ENCODE results near the gene CIB4.

GRCh38 chr2:26616706-26617587, 24.2 kb downstream of the CIB4 start:
- TF ChIP-seq POLR2AphosphoS5 (IDR thresholded peaks at IDR 0.05; ENCODE audit: insufficient read depth in 1 of 2, low read depth in 1 of 2): no peak
- no peak for TF ChIP-seq CTCF (IDR thresholded peaks at IDR 0.05)
- TF ChIP-seq POLR2A (IDR thresholded peaks at IDR 0.05): no peak

Data from vagina (tissue), 2 donors.